Renal cortical epithelial cell (primary cell): Measurements from ENCODE around the gene RET. TPM values are rescaled to one million over a fixed set of nuclear protein-coding genes. Genes with fewer than 3 reads are reported as not detected.
"Not testable (repeated sequence)": the region's sequence is repeated elsewhere in the genome, so short reads cannot be mapped to it uniquely, and the experiment has no call there.

ENCODE experiments used
- DNase-seq: peaks from one replicate; pipeline ENCODE4 v3.0.0-alpha.2; 2011; ENCODE audit warnings: low read depth
- total RNA-seq: library from RNA; depleted of rRNA; stranded (reverse); fragments of >200 nt; gene quantifications from 2 replicates; pipeline ENCODE4 v1.2.3, GENCODE V29; 2014

The RET gene
- total RNA-seq, 1 donor from 2014 or later = 0.45 TPM

GRCh38 chr10:43135656-43136055 lies 58.8 kb downstream of the RET start:
- DNase-seq = no peak

GRCh38 chr10:43136432-43136831 lies 59.6 kb downstream of the RET start:
- no peak for DNase-seq

- DNase-seq = no peak
These were observed 60.3 kb downstream of the RET start for GRCh38 chr10:43136995-43137716.

- no peak for DNase-seq
These were observed 60.8 kb downstream of the RET start for GRCh38 chr10:43137717-43138020.

- DNase-seq = peak; percentile 61
These were observed 61.3 kb downstream of the RET start, which contains the start of gene CSGALNACT2 for GRCh38 chr10:43138021-43138756. CSGALNACT2 (plus strand) TSS chr10:43138445; CDS start chr10:43155150, 16,705 bp downstream.

- DNase-seq = no peak
These were observed 61.9 kb downstream of the RET start for GRCh38 chr10:43138757-43139241.

- no peak for DNase-seq
These were observed 64.6 kb downstream of the RET start for GRCh38 chr10:43141421-43141820.

GRCh38 chr10:43145311-43145710 lies 68.4 kb downstream of the RET start:
- no peak for DNase-seq

GRCh38 chr10:43145936-43146335 lies 69.1 kb downstream of the RET start:
- DNase-seq = not testable (repeated sequence)

- no peak for DNase-seq
These were observed 74.5 kb downstream of the RET start for GRCh38 chr10:43151371-43151770.

GRCh38 chr10:43153901-43154300 lies 77.0 kb downstream of the RET start:
- DNase-seq = no peak

- DNase-seq = no peak
These were observed 78.4 kb downstream of the RET start for GRCh38 chr10:43155221-43155620.

GRCh38 chr10:43155741-43156140 lies 78.9 kb downstream of the RET start:
- peak; percentile 32 for DNase-seq

GRCh38 chr10:43156590-43157341 lies 79.9 kb downstream of the RET start:
- DNase-seq = no peak

GRCh38 chr10:43158636-43159035 lies 81.8 kb downstream of the RET start:
- DNase-seq = no peak

- DNase-seq = peak; percentile 66
These were observed 83.4 kb downstream of the RET start for GRCh38 chr10:43160046-43160920.

GRCh38 chr10:43160921-43161255 lies 84.0 kb downstream of the RET start:
- peak; percentile 77 for DNase-seq

- DNase-seq = no peak
These were observed 85.7 kb downstream of the RET start for GRCh38 chr10:43162604-43163003.

GRCh38 chr10:43166207-43166879 lies 89.5 kb downstream of the RET start:
- no peak for DNase-seq

- DNase-seq = no peak
These were observed 90.1 kb downstream of the RET start for GRCh38 chr10:43166880-43167497.

- no peak for DNase-seq
These were observed 90.6 kb downstream of the RET start for GRCh38 chr10:43167498-43167889.
